GM10266 (cell line): ENCODE measurements around the gene LPXN.

Experiments used
- DNase-seq: peaks from one replicate; pipeline ENCODE4 v3.0.0; 2012; ENCODE audit errors: extremely low spot score
- CTCF ChIP-seq: IDR thresholded peaks from 2 replicates; pipeline ENCODE4 v1.5.1; 2012; ENCODE audit warnings: mild to moderate bottlenecking, low read depth; ENCODE audit not compliant: control insufficient read depth, insufficient read depth; ENCODE audit errors: missing control alignments

Gene LPXN

GRCh38 chr11:58504232-58504631 is 71.4 kb downstream of the LPXN start:
- DNase-seq: no peak

DNA sequence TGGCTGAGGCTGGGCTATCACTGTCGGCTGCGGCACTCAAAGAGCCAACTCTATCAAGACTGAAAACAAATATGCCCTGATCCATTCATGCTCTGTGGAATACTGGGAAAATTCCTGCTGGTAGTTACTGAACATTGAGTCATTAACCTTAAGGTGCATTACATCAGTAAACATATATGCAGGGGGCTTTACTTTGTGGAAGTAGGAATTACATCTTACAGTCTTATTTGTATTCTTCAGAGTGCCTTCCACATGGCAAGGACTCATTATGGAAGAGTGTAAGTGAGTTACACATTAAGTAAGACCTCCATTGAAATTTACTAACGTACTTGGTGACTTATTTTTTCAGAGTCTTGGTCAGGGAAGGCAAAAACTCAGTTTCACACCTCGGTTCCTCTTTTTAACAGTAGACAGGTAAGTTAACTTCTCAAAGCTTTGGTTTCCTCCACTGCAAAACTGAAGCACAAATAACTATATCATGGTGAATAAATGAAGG is 72.2 kb downstream of the LPXN start:
- no peak for TF ChIP-seq CTCF
- no peak for DNase-seq

More at GRCh38 chr11:58504232-58504631, 71.4 kb downstream of the LPXN start:
- no peak for TF ChIP-seq CTCF

DNA sequence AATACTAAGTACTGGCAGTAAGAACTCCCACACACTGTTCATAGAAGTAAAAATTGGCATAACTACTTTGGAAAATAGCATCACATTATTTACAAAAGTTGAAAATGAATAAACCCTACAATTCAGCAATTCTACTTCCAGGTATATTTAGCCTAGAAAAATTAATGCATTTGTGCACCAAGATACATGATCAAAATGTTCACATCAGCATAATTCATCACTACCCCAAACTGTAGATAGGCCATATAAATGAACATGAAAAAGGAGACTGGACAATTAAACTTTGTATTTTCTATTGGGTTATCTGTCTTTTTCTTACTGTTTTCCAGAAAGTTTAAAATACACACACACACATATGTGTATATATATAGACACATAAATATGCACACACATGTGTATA is 73.7 kb downstream of the LPXN start:
- no peak for TF ChIP-seq CTCF
- DNase-seq: no peak

GRCh38 chr11:58498464-58498863 is 77.2 kb downstream of the LPXN start:
- no peak for DNase-seq
- TF ChIP-seq CTCF: no peak

- no peak for TF ChIP-seq CTCF
Measured at GRCh38 chr11:58497951-58498350, 77.7 kb downstream of the LPXN start.

GRCh38 chr11:58495906-58496305 is 79.8 kb downstream of the LPXN start:
- DNase-seq: no peak
- peak; percentile 18 for TF ChIP-seq CTCF

More at GRCh38 chr11:58497951-58498350, 77.7 kb downstream of the LPXN start:
- no peak for DNase-seq

- DNase-seq: no peak
- no peak for TF ChIP-seq CTCF
Measured at GRCh38 chr11:58494101-58494500, 81.6 kb downstream of the LPXN start.
